ENCODE measurements around the gene CCND3. TPM values are rescaled to one million over a fixed set of nuclear protein-coding genes. Genes with fewer than 3 reads are reported as not detected.

Gene CCND3
- total RNA-seq, 1 experiment from 2014 or later: 26.6 TPM

DNA sequence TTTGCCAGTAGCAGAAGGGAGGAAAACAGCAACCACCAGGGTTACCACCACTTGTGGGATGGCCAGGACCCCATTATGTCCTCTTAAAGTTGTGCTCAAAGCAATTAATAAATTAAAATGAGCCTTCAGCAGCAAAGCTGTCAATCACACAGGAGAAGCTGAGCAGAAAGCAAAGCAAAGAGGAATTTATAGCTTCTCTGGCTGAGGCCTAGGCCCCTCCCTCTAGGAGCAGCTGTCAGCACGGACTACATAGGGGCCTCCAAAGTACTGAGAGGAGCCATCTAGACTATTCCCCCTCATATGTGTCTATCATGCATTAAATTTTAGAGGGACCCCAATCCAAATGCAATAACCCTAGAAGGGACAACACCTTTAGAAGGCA, 6.4 kb downstream of the CCND3 start:
- CTCF ChIA-PET: interaction anchor here (5.7 kb wide), 1 partner anchor 14 kb away, joined by 25 read pairs; the partner anchor contains the start of genes BYSL and MED20
- Histone ChIP-seq H3K27ac (ENCODE audit: low read depth, low read length) (no peak overlapping the region), H4K20me1 (ENCODE audit: insufficient read depth) (no peaks in the 10 kb centered on the region), H3K4me1 (ENCODE audit: control insufficient read depth in 1 of 2, insufficient read depth in 2 of 2, low read length in 2 of 2) (peaks cover 6 to 20% of the 10 kb centered on the region in 2 experiments; a peak in 3 of 4 replicates), H2AFZ (ENCODE audit: low read depth, low read length, poor library complexity, severe bottlenecking) (no peak overlapping the region), H3K4me3 (replicated peaks in 1 of 2; ENCODE audit: low read depth in 1 of 2, low read length in 2 of 2) (no peak overlapping the region), H3K36me3 (ENCODE audit: control insufficient read depth in 1 of 2, insufficient read depth in 2 of 2, low read length in 2 of 2) (peaks cover 31 to 39% of the 10 kb centered on the region in 2 experiments; a peak in 3 of 4 replicates), H3K9me2 (ENCODE audit: insufficient read depth) (no peaks in the 10 kb centered on the region), H3K79me2 (ENCODE audit: insufficient read depth, low read length) (peaks cover 10% of the 10 kb centered on the region; the same call in 1 of the 2 replicates), H3K9me3 (ENCODE audit: control insufficient read depth in 1 of 2, insufficient read depth in 1 of 2, low read depth in 1 of 2, low read length in 2 of 2) (no peaks in the 10 kb centered on the region), H3K27me3 (ENCODE audit: insufficient read depth, low read length) (no peaks in the 10 kb centered on the region), H3K4me2 (ENCODE audit: low read length) (no peak overlapping the region), H3K9ac (ENCODE audit: low read length) (no peak overlapping the region)
- ATAC-seq (no peak), DNase-seq (ENCODE audit: low read depth, low spot score) (no peak)
- no TSS peak for BruUV-seq (replicated peaks)
- no peak for TF ChIP-seq ZFX (IDR thresholded peaks at IDR 0.05)
- RAD21 ChIA-PET (ENCODE audit: low non-redundant PET in 1 of 2, low total read pairs in 2 of 2, uncharacterized antibody in 2 of 2, unreplicated experiment in 2 of 2): no interaction called here
- POLR2A ChIA-PET: no interaction called here
- intact Hi-C loops (cut with micrococcal nuclease): loop anchor here (5.0 kb wide), 1 partner anchor 148 kb away; the partner anchor contains the start of gene TOMM6

DNA sequence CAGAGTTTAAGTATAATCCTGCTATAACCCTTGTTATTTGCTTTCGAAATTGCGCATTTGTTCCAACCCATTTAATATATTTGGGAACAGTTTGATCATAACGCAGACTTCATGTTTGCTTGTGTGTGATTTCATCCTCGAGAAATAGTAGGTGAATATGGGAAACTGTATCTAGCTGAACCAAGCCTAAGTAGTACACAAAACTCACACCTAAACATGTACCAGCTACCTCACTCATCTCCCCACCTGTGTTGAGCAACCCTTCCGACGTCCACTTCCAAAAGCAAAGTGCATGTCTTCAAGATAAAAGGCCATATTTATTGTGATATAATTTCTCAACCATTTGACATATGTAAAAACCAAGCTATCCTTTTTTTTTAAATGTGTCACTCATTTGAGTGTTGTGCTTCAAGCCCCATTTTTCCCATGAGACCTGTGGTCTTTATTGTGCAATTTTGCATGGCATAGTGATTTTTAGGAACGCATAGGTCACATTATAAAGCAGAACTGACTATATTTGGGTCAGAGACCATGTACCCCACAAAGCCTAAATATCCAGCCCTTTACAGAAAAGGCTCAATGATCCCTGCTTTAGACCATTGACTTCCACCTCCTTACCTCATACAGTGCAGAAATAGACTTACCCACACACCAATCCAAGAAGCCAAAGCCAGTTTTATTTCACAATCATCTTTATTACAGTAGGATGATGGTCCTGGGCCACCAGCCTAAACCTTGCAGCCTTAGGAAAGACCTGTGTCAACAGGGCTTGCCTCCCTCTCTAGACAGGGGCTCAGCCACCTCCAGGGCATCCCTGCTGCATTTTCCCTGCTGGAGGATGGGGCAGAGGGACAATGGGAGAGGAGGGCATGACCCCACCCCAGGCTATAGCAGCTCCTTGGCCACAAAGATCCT, 7.1 kb downstream of the CCND3 start:
- H3K27ac ChIP-seq (ENCODE audit: low read depth, low read length): no peak overlapping the region
- TSS peak; percentile 3 for BruUV-seq (replicated peaks)
- peaks cover 2 to 14% of the 10 kb centered on the region in 2 experiments; a peak in 3 of 4 replicates for H3K4me1 ChIP-seq (ENCODE audit: control insufficient read depth in 1 of 2, insufficient read depth in 2 of 2, low read length in 2 of 2)
- intact Hi-C loops (cut with micrococcal nuclease): loop anchor here (5.0 kb wide), 1 partner anchor 147 kb away; the partner anchor contains the start of gene TOMM6
- POLR2A ChIA-PET: no interaction called here
- no peak overlapping the region for H3K9ac ChIP-seq (ENCODE audit: low read length)
- DNase-seq (ENCODE audit: low read depth, low spot score): no peak
- H3K4me3 ChIP-seq (replicated peaks in 1 of 2; ENCODE audit: low read depth in 1 of 2, low read length in 2 of 2): no peak overlapping the region
- H3K79me2 ChIP-seq (ENCODE audit: insufficient read depth, low read length): peaks cover 16% of the 10 kb centered on the region; the same call in 1 of the 2 replicates
- no peak for ATAC-seq
- H3K9me2 ChIP-seq (ENCODE audit: insufficient read depth): no peaks in the 10 kb centered on the region
- RAD21 ChIA-PET (ENCODE audit: low non-redundant PET in 1 of 2, low total read pairs in 2 of 2, uncharacterized antibody in 2 of 2, unreplicated experiment in 2 of 2): no interaction called here
- no peaks in the 10 kb centered on the region for H4K20me1 ChIP-seq (ENCODE audit: insufficient read depth)
- no peak overlapping the region for H3K4me2 ChIP-seq (ENCODE audit: low read length)
- CTCF ChIA-PET: interaction anchor here (1.5 to 5.7 kb wide), 2 partner anchors 9 to 13 kb away, joined by 5 to 25 read pairs; partner anchors contain the start of genes BYSL and MED20
- no peak overlapping the region for H2AFZ ChIP-seq (ENCODE audit: low read depth, low read length, poor library complexity, severe bottlenecking)
- H3K27me3 ChIP-seq (ENCODE audit: insufficient read depth, low read length): no peaks in the 10 kb centered on the region
- peaks cover 38 to 45% of the 10 kb centered on the region in 2 experiments; a peak in 3 of 4 replicates for H3K36me3 ChIP-seq (ENCODE audit: control insufficient read depth in 1 of 2, insufficient read depth in 2 of 2, low read length in 2 of 2)
- no peaks in the 10 kb centered on the region for H3K9me3 ChIP-seq (ENCODE audit: control insufficient read depth in 1 of 2, insufficient read depth in 1 of 2, low read depth in 1 of 2, low read length in 2 of 2)
- no peak for TF ChIP-seq SRF (IDR thresholded peaks at IDR 0.05; ENCODE audit: low read depth)
- no peak for TF ChIP-seq POLR2AphosphoS5 (IDR thresholded peaks at IDR 0.05; ENCODE audit: low read depth, low read length)
- no peak for TF ChIP-seq ZFX (IDR thresholded peaks at IDR 0.05)
- TF ChIP-seq RAD21 (IDR thresholded peaks at IDR 0.05; ENCODE audit: low read depth): no peak
- TF ChIP-seq ELF1 (IDR thresholded peaks at IDR 0.05; ENCODE audit: borderline replicate concordance, low read depth): no peak
- TF ChIP-seq, protein P1, sequence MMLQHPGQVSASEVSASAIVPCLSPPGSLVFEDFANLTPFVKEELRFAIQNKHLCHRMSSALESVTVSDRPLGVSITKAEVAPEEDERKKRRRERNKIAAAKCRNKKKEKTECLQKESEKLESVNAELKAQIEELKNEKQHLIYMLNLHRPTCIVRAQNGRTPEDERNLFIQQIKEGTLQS (IDR thresholded peaks at IDR 0.05): no peak
- no peak for TF ChIP-seq POLR2A (IDR thresholded peaks at IDR 0.05; ENCODE audit: borderline replicate concordance, extremely low read depth, insufficient read depth, insufficient read length)
- TF ChIP-seq YY1 (IDR thresholded peaks at IDR 0.05; ENCODE audit: extremely low read depth, insufficient replicate concordance, low read depth, low read length): no peak
- TF ChIP-seq, protein P2, sequence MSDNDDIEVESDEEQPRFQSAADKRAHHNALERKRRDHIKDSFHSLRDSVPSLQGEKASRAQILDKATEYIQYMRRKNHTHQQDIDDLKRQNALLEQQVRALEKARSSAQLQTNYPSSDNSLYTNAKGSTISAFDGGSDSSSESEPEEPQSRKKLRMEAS (IDR thresholded peaks at IDR 0.05): no peak
- TF ChIP-seq EZH2 (IDR thresholded peaks at IDR 0.05): no peak
- no peak for TF ChIP-seq JUND (IDR thresholded peaks at IDR 0.05)
- no peak for TF ChIP-seq FOSL1 (IDR thresholded peaks at IDR 0.05; ENCODE audit: low read depth)

All from HCT116 (cell line).